ENCODE measurements around the gene CD300LF. TPM values are rescaled to one million over a fixed set of nuclear protein-coding genes. Genes with fewer than 3 reads are reported as not detected.

CD300LF gene
- polyA plus RNA-seq, 4 donors: 1.6 to 5.7 (median 2.4) TPM

- no peak overlapping the region for H3K27ac ChIP-seq (ENCODE audit: low read depth in 1 of 3, low read length in 2 of 3)
- FAIRE-seq (no peak), DNase-seq (no peak)
Observed at GRCh38 chr17:74739227-74739831, 26.6 kb upstream of the CD300LF start.

DNA sequence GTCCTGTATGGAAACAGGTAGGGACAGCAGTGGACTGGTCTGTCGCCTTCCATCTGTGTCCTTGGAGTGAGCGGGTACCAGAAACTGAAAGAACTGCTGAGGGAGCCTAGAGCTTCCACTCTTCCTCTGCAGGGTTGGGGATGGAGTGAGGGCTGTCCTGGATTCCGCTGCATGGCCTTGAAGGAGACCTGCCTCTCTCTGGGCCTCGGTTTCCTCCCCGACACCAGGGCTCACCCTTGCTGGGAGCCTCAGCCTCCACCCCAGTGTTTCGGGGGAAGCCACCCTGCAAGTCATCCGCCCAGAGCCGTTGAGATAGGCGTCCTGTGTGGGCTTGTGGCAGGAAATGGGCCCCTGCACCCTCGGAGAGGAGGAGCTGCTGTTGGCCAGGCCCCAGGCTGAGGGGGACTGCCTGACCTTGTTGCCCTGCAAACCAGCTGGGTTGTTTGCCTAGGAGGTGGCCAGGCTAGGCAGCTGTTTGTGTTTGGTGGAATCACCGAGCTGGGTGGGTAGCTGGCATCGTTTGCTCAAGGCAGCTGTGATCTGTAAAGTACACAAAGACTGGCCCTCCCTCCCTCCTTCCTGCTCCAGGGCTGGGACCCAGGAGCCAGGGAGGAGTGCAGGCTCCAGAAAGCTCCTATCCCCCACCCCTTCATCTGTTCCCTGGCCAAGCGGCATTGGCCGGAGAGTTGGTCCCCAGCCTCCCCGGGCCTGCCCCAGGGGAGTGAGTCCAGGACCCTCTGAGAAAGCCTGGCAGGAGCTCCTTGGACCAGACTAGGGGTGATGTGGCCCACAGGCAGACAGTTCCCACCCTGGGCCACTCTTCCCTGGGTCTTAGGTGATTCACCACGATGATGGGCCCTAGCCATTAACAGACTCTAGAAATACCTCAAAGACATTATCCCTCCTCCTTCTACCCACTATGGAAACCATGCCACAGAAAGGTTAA, 25.6 kb upstream of the CD300LF start:
- Histone ChIP-seq H3K27me3 (ENCODE audit: control insufficient read depth in 3 of 3, insufficient read depth in 3 of 3, low read length in 3 of 3) (peaks cover 0 to 13% (median 0%) of the 10 kb centered on the region in 3 donors), H3K4me1 (ENCODE audit: control insufficient read depth in 3 of 3, insufficient read depth in 2 of 3, low read depth in 1 of 3, low read length in 2 of 3) (peaks cover 0 to 45% (median 15%) of the 10 kb centered on the region in 3 donors), H3K9me3 (ENCODE audit: control insufficient read depth in 2 of 2, insufficient read depth in 1 of 2, low read depth in 1 of 2, low read length in 1 of 2) (no peaks in the 10 kb centered on the region), H3K27ac (ENCODE audit: low read depth in 1 of 3, low read length in 2 of 3) (peak overlapping the region in 2 of 3 donors; percentile 4 to 50), H3K4me3 (ENCODE audit: low read depth in 1 of 3, low read length in 3 of 3) (peak overlapping the region in 2 of 3 donors; percentile 46 to 52), H3K36me3 (ENCODE audit: control insufficient read depth in 3 of 3, insufficient read depth in 2 of 3, low read depth in 1 of 3, low read length in 3 of 3) (no peaks in the 10 kb centered on the region)
- WGBS, 3 donors: 21 to 22% (median 22%) methylated on average over 16 of the region's 16 CpGs
- no peak for FAIRE-seq
- peak; percentile 41 to 61 for DNase-seq

More at GRCh38 chr17:74739227-74739831, 26.6 kb upstream of the CD300LF start:
- Histone ChIP-seq H3K36me3 (ENCODE audit: control insufficient read depth in 3 of 3, insufficient read depth in 2 of 3, low read depth in 1 of 3, low read length in 3 of 3) (no peaks in the 10 kb centered on the region), H3K4me1 (ENCODE audit: control insufficient read depth in 3 of 3, insufficient read depth in 2 of 3, low read depth in 1 of 3, low read length in 2 of 3) (peaks cover 0 to 46% (median 15%) of the 10 kb centered on the region in 3 donors), H3K9me3 (ENCODE audit: control insufficient read depth in 2 of 2, insufficient read depth in 1 of 2, low read depth in 1 of 2, low read length in 1 of 2) (no peaks in the 10 kb centered on the region), H3K27me3 (ENCODE audit: control insufficient read depth in 3 of 3, insufficient read depth in 3 of 3, low read length in 3 of 3) (peaks cover 0 to 13% (median 0%) of the 10 kb centered on the region in 3 donors), H3K4me3 (ENCODE audit: low read depth in 1 of 3, low read length in 3 of 3) (no peak overlapping the region)
- 72 to 81% (median 80%) methylated on average over 12 of the region's 12 CpGs for WGBS, 3 donors

DNA sequence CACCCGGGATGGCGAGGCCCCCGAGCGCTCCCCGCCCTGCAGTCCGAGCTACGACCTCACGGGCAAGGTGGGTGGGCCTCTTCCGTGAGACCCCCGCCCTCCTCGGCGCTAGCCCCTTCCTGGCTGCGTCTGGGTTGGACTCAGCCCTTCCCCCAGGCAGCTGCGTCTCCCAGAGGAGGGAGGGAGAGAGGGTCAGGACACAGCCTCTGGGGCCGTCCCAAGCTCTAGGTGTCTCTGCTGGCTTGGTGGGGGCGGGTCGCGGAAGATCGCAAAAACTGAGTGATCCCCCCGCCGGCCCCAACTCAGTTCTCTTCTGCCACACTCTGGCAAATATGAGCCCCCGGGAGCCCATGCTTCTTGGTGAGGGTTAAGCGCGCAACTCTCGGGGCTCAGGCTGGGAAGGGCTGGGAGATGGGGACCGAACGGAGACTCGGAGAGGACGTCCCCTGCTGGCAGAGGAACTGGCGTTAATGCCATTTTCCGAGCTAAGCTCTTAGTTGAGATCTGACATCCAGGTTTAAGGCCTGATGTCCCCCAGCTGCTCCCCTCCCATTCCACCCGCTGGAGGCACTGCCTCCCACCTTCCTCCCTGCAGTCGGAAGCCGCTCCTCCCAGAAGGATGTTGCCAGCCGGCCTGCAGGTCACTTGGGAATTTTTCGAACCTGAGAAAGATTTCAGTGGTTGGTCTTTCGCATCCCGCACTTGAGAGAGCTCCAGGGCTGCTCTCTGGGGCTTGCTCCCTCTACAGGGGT, 24.8 kb upstream of the CD300LF start:
- 2 to 4% (median 3%) methylated on average over 37 to 38 of the region's 38 CpGs for WGBS, 3 donors
- H3K9me3 ChIP-seq (ENCODE audit: control insufficient read depth in 2 of 2, insufficient read depth in 1 of 2, low read depth in 1 of 2, low read length in 1 of 2): no peaks in the 10 kb centered on the region
- H3K4me1 ChIP-seq (ENCODE audit: control insufficient read depth in 3 of 3, insufficient read depth in 2 of 3, low read depth in 1 of 3, low read length in 2 of 3): peaks cover 0 to 45% (median 15%) of the 10 kb centered on the region in 3 donors
- DNase-seq (peak in 1 of 2 donors; percentile 70), FAIRE-seq (no peak)
- H3K27ac ChIP-seq (ENCODE audit: low read depth in 1 of 3, low read length in 2 of 3): peak overlapping the region in 2 of 3 donors; percentile 50 to 70
- peak overlapping the region; percentile 38 to 52 (median 46) for H3K4me3 ChIP-seq (ENCODE audit: low read depth in 1 of 3, low read length in 3 of 3)
- no peaks in the 10 kb centered on the region for H3K36me3 ChIP-seq (ENCODE audit: control insufficient read depth in 3 of 3, insufficient read depth in 2 of 3, low read depth in 1 of 3, low read length in 3 of 3)
- H3K27me3 ChIP-seq (ENCODE audit: control insufficient read depth in 3 of 3, insufficient read depth in 3 of 3, low read length in 3 of 3): peaks cover 0 to 13% (median 0%) of the 10 kb centered on the region in 3 donors

GRCh38 chr17:74736513-74737298, 24.0 kb upstream of the CD300LF start, which contains the start of gene RAB37:
RAB37 (plus strand) TSS chr17:74737256; CDS start chr17:74737273, 17 bp downstream.
- Histone ChIP-seq H3K4me1 (ENCODE audit: control insufficient read depth in 3 of 3, insufficient read depth in 2 of 3, low read depth in 1 of 3, low read length in 2 of 3) (peaks cover 0 to 38% (median 15%) of the 10 kb centered on the region in 3 donors), H3K9me3 (ENCODE audit: control insufficient read depth in 2 of 2, insufficient read depth in 1 of 2, low read depth in 1 of 2, low read length in 1 of 2) (no peaks in the 10 kb centered on the region), H3K27ac (ENCODE audit: low read depth in 1 of 3, low read length in 2 of 3) (peak within 1 kb of the TSS; percentile 24 to 70 (median 53)), H3K27me3 (ENCODE audit: control insufficient read depth in 3 of 3, insufficient read depth in 3 of 3, low read length in 3 of 3) (peaks cover 0 to 13% (median 0%) of the 10 kb centered on the region in 3 donors), H3K4me3 (ENCODE audit: low read depth in 1 of 3, low read length in 3 of 3) (peak within 1 kb of the TSS; percentile 38 to 52 (median 46)), H3K36me3 (ENCODE audit: control insufficient read depth in 3 of 3, insufficient read depth in 2 of 3, low read depth in 1 of 3, low read length in 3 of 3) (no peaks in the 10 kb centered on the region)
- WGBS, 3 donors: 1 to 3% (median 2%) methylated on average over 42 to 67 of the region's 67 CpGs
- DNase-seq (peak; percentile 74 to 94), FAIRE-seq (no peak)

- no peaks in the 10 kb centered on the region for H3K36me3 ChIP-seq (ENCODE audit: control insufficient read depth in 3 of 3, insufficient read depth in 2 of 3, low read depth in 1 of 3, low read length in 3 of 3)
- peaks cover 0 to 13% (median 0%) of the 10 kb centered on the region in 3 donors for H3K27me3 ChIP-seq (ENCODE audit: control insufficient read depth in 3 of 3, insufficient read depth in 3 of 3, low read length in 3 of 3)
- no peak overlapping the region for H3K27ac ChIP-seq (ENCODE audit: low read depth in 1 of 3, low read length in 2 of 3)
- no peak overlapping the region for H3K4me3 ChIP-seq (ENCODE audit: low read depth in 1 of 3, low read length in 3 of 3)
- WGBS, 3 donors: 82 to 93% (median 88%) methylated on average over 3 of the region's 3 CpGs
- no peaks in the 10 kb centered on the region for H3K9me3 ChIP-seq (ENCODE audit: control insufficient read depth in 2 of 2, insufficient read depth in 1 of 2, low read depth in 1 of 2, low read length in 1 of 2)
- no peak for FAIRE-seq
- peaks cover 0 to 23% (median 15%) of the 10 kb centered on the region in 3 donors for H3K4me1 ChIP-seq (ENCODE audit: control insufficient read depth in 3 of 3, insufficient read depth in 2 of 3, low read depth in 1 of 3, low read length in 2 of 3)
- DNase-seq: no peak
Observed at GRCh38 chr17:74734256-74734655, 21.5 kb upstream of the CD300LF start.

- DNase-seq (no peak), FAIRE-seq (no peak)
- H3K36me3 ChIP-seq (ENCODE audit: control insufficient read depth in 3 of 3, insufficient read depth in 2 of 3, low read depth in 1 of 3, low read length in 3 of 3): no peaks in the 10 kb centered on the region
- H3K4me3 ChIP-seq (ENCODE audit: low read depth in 1 of 3, low read length in 3 of 3): no peak overlapping the region
- H3K4me1 ChIP-seq (ENCODE audit: control insufficient read depth in 3 of 3, insufficient read depth in 2 of 3, low read depth in 1 of 3, low read length in 2 of 3): peaks cover 0 to 18% (median 13%) of the 10 kb centered on the region in 3 donors
- H3K9me3 ChIP-seq (ENCODE audit: control insufficient read depth in 2 of 2, insufficient read depth in 1 of 2, low read depth in 1 of 2, low read length in 1 of 2): no peaks in the 10 kb centered on the region
- no peak overlapping the region for H3K27ac ChIP-seq (ENCODE audit: low read depth in 1 of 3, low read length in 2 of 3)
- WGBS, 3 donors: 57 to 66% (median 59%) methylated on average over 9 of the region's 9 CpGs
- peaks cover 0 to 13% (median 0%) of the 10 kb centered on the region in 3 donors for H3K27me3 ChIP-seq (ENCODE audit: control insufficient read depth in 3 of 3, insufficient read depth in 3 of 3, low read length in 3 of 3)
Observed at GRCh38 chr17:74733365-74734122, 20.8 kb upstream of the CD300LF start.
